OCI-LY3 (cell line): ENCODE data around the gene ARHGAP25.

Source experiments
- H2AFZ ChIP-seq: fragments of 200-600, 300-600 bp; shearing (Covaris generic); 2 replicates; pipeline ENCODE4 v1.6.0; 2014; ENCODE audit warnings: antibody characterized with exemption, low read depth, low read length
- H3K27ac ChIP-seq: fragments of 200-600, 300-600 bp; sonication (generic); 2 replicates; pipeline ENCODE4 v1.5.1; 2014; ENCODE audit warnings: mild to moderate bottlenecking, low read length, moderate library complexity, mixed read lengths
- H3K27me3 ChIP-seq: fragments of 200-600, 300-600 bp; sonication (generic); 2 replicates; pipeline ENCODE4 v1.6.1; 2014; ENCODE audit warnings: low read depth, low read length, mixed read lengths
- H3K36me3 ChIP-seq: fragments of 200-600, 300-600 bp; sonication (generic); replicated peaks from 2 replicates; pipeline ENCODE3; 2014; ENCODE audit warnings: low read depth, low read length, mixed read lengths
- H3K4me1 ChIP-seq: fragments of 300-600, 200-600 bp; sonication (generic); 2 replicates; pipeline ENCODE4 v1.6.1; 2014; ENCODE audit warnings: low read length, mixed read lengths
- H3K4me2 ChIP-seq: fragments of 200-600, 300-600 bp; sonication (generic); 2 replicates; pipeline ENCODE4 v1.6.1; 2014; ENCODE audit warnings: low read length, mixed read lengths
- H3K4me3 ChIP-seq: fragments of 300-600, 200-600 bp; sonication (generic); 2 replicates; pipeline ENCODE4 v1.5.1; 2014; ENCODE audit warnings: antibody characterized with exemption, mild to moderate bottlenecking, low read length, moderate library complexity
- H3K79me2 ChIP-seq: fragments of 300-600, 200-600 bp; shearing (Covaris generic); 2 replicates; pipeline ENCODE4 v1.6.1; 2014; ENCODE audit warnings: mild to moderate bottlenecking, low read length, mixed read lengths
- H3K9ac ChIP-seq: fragments of 300-600, 200-600 bp; shearing (Covaris generic); 2 replicates; pipeline ENCODE4 v1.6.0; 2014; ENCODE audit warnings: mild to moderate bottlenecking, low read length, moderate library complexity
- H3K9me3 ChIP-seq: fragments of 200-600, 300-600 bp; shearing (Covaris generic); 2 replicates; pipeline ENCODE4 v1.6.1; 2014; ENCODE audit warnings: low read length, mixed read lengths; ENCODE audit not compliant: insufficient read depth
- H4K20me1 ChIP-seq: fragments of 200-600, 300-600 bp; sonication (generic); 2 replicates; pipeline ENCODE4 v1.6.1; 2016; ENCODE audit warnings: low read length, mixed read lengths; ENCODE audit not compliant: insufficient read depth
- EZH2phosphoT487 ChIP-seq: fragments of 200-600 bp; shearing (Covaris generic); IDR thresholded peaks from 2 replicates; pipeline ENCODE4 v1.6.1; 2018; ENCODE audit warnings: antibody characterized with exemption, mixed run types, low read depth
- TF ChIP-seq, protein P1 (sequence below): fragments of 200-600, 300-600 bp; sonication (generic); IDR thresholded peaks from 2 replicates; pipeline ENCODE4 v1.5.1; 2014; ENCODE audit warnings: antibody characterized with exemption, low read length, low read depth

Gene ARHGAP25

DNA sequence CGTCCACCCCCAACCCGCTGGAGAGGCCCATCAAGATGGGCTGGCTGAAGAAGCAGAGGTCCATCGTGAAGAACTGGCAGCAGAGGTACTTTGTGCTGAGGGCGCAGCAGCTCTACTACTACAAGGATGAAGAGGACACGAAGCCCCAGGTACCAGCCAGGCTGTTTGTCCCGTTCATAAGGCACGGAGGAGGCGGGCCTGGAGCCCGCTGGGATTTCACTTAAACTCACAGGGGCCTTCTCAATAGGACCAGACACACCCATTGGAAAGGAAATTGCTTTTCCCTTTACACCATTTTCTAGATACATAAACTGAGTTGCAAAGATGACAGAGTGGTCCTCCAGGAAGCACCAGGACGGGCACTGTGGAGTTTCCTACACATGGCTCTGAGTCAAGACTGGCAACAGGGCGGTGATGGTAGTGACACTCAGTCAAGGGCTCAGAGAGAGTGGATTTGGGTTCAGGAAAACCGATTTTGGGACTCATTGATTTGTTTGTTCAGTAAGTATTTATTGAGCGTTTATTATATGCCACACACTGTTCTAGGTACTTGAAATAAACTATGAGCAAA, 40.7 kb downstream of the ARHGAP25 start:
- H3K4me1 ChIP-seq = peaks cover 64% of the 10 kb centered on the region
- no peak overlapping the region for H2AFZ ChIP-seq
- H3K79me2 ChIP-seq = peaks cover 99% of the 10 kb centered on the region

DNA sequence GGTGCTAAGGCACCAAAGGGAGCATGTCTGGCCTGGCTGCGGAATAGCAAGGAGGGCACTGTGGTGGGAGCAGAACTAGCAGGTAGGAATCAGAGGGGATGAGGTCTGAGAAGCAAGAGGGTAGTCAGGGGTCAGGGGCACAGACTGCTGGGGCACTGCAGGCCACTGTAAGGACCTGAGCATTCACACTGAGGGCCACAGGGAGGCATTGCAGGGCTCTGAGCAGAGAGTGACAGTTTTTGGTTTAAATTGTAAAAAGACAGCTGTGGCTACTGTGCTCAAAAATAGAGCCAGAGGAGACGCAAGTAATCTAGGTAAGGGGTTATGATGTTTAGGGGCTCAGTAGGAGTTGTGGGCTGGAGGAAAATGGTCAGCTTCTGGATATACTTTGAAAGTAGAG, 41.5 kb downstream of the ARHGAP25 start:
- Histone ChIP-seq H3K9me3 (no peaks in the 10 kb centered on the region), H3K4me3 (peak overlapping the region; percentile 91), H2AFZ (no peak overlapping the region), H3K4me1 (peaks cover 64% of the 10 kb centered on the region), H3K4me2 (peak overlapping the region; percentile 83), H3K79me2 (peaks cover 100% of the 10 kb centered on the region), H3K27ac (peak overlapping the region; percentile 99), H3K27me3 (no peaks in the 10 kb centered on the region), H3K36me3 (peaks cover 63% of the 10 kb centered on the region), H4K20me1 (no peaks in the 10 kb centered on the region), H3K9ac (peak overlapping the region; percentile 100)
- TF ChIP-seq, protein P1, sequence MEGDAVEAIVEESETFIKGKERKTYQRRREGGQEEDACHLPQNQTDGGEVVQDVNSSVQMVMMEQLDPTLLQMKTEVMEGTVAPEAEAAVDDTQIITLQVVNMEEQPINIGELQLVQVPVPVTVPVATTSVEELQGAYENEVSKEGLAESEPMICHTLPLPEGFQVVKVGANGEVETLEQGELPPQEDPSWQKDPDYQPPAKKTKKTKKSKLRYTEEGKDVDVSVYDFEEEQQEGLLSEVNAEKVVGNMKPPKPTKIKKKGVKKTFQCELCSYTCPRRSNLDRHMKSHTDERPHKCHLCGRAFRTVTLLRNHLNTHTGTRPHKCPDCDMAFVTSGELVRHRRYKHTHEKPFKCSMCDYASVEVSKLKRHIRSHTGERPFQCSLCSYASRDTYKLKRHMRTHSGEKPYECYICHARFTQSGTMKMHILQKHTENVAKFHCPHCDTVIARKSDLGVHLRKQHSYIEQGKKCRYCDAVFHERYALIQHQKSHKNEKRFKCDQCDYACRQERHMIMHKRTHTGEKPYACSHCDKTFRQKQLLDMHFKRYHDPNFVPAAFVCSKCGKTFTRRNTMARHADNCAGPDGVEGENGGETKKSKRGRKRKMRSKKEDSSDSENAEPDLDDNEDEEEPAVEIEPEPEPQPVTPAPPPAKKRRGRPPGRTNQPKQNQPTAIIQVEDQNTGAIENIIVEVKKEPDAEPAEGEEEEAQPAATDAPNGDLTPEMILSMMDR = peak; percentile 42; the same call in 1 of the 2 replicates
- no peak for TF ChIP-seq EZH2phosphoT487

More for the DNA sequence above, 40.7 kb downstream of the ARHGAP25 start:
- H3K9me3 ChIP-seq = no peaks in the 10 kb centered on the region
- peaks cover 57% of the 10 kb centered on the region for H3K36me3 ChIP-seq
- peak overlapping the region; percentile 91 for H3K4me3 ChIP-seq
- H3K27me3 ChIP-seq = no peaks in the 10 kb centered on the region
- peak overlapping the region; percentile 100 for H3K9ac ChIP-seq
- TF ChIP-seq, protein P1 = no peak
- no peak for TF ChIP-seq EZH2phosphoT487
- peak overlapping the region; percentile 83 for H3K4me2 ChIP-seq
- H3K27ac ChIP-seq = peak overlapping the region; percentile 99
- H4K20me1 ChIP-seq = no peaks in the 10 kb centered on the region

DNA sequence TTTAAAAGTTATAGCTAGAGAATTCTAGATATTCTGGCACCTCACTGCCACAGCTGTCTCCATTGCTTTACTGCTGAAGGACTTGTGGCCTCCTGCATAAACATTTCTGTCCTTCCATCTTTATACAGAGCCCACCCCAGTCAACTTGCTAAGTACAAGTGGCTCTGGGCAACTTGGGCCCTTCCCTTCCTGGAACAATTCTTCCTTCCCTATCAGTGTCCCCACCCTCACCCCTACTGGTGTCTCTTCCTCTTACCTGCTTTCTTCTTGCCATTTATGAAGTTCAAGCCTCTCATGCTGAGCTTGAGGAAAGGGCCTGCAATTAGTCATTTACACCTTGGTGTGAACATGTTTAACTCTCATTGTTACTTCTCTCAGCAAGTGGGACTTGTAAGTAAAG, 45.0 kb downstream of the ARHGAP25 start:
- no peaks in the 10 kb centered on the region for H3K9me3 ChIP-seq
- H2AFZ ChIP-seq = no peak overlapping the region
- TF ChIP-seq EZH2phosphoT487 = no peak
- TF ChIP-seq, protein P1 = no peak
- H3K79me2 ChIP-seq = peaks cover 100% of the 10 kb centered on the region
- H3K27ac ChIP-seq = peak overlapping the region; percentile 99
- H3K4me3 ChIP-seq = peak overlapping the region; percentile 91
- H3K4me2 ChIP-seq = peak overlapping the region; percentile 83
- peaks cover 88% of the 10 kb centered on the region for H3K36me3 ChIP-seq
- H3K27me3 ChIP-seq = no peaks in the 10 kb centered on the region
- peaks cover 65% of the 10 kb centered on the region for H3K4me1 ChIP-seq
- peaks cover 21% of the 10 kb centered on the region for H4K20me1 ChIP-seq
- peak overlapping the region; percentile 100 for H3K9ac ChIP-seq

DNA sequence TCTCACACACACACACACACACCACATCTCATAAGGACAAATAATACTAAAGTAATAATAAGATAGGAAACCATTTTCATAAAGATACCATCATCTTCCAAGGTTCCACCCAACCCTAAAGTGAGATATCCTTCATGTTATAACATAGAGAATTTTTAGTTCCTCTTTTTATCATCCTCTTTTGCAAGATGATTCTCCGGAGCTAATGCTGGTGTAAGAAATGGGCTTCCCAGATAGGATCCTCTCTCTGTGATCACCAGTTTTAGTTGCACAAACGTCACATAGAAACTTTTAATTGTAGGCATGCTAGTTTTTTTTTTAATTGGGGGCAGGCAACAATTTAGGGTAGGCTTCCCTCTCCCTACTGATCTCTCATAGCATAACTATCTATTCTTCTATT, 49.6 kb downstream of the ARHGAP25 start:
- peak overlapping the region; percentile 83 for H3K4me2 ChIP-seq
- H3K4me3 ChIP-seq = peak overlapping the region; percentile 91
- H3K27ac ChIP-seq = peak overlapping the region; percentile 99
- H2AFZ ChIP-seq = no peak overlapping the region
- peak overlapping the region; percentile 100 for H3K9ac ChIP-seq
- H3K36me3 ChIP-seq = peaks cover 88% of the 10 kb centered on the region
- H4K20me1 ChIP-seq = peaks cover 54% of the 10 kb centered on the region
- H3K27me3 ChIP-seq = no peaks in the 10 kb centered on the region
- TF ChIP-seq, protein P1 = no peak
- no peak for TF ChIP-seq EZH2phosphoT487
- H3K9me3 ChIP-seq = no peaks in the 10 kb centered on the region
- H3K4me1 ChIP-seq = peaks cover 100% of the 10 kb centered on the region
- H3K79me2 ChIP-seq = peaks cover 93% of the 10 kb centered on the region
